GM21528 (cell line): ENCODE measurements around the gene TMTC2.
"Not testable (repeated sequence)": the region's sequence is repeated elsewhere in the genome, so short reads cannot be mapped to it uniquely, and the experiment has no call there.

Experiments
- ATAC-seq: cut with Tn5 transposase; IDR thresholded peaks from one replicate; pipeline ENCODE4 v1.9.1; 2021; ENCODE audit warnings: mild to moderate bottlenecking, moderate library complexity; ENCODE audit not compliant: unreplicated experiment, low FRiP score

The TMTC2 gene

GRCh38 chr12:83110424-83110823 is 423.7 kb downstream of the TMTC2 start:
- ATAC-seq = no peak

GRCh38 chr12:83113945-83114344 is 427.2 kb downstream of the TMTC2 start:
- ATAC-seq = no peak

- no peak for ATAC-seq
Measured at GRCh38 chr12:83114966-83115365, 428.3 kb downstream of the TMTC2 start.

- ATAC-seq = not testable (repeated sequence)
Measured at GRCh38 chr12:83117926-83118325, 431.2 kb downstream of the TMTC2 start.

GRCh38 chr12:83121897-83122622 is 435.4 kb downstream of the TMTC2 start:
- ATAC-seq = no peak

GRCh38 chr12:83122623-83122934 is 435.9 kb downstream of the TMTC2 start:
- ATAC-seq = no peak

GRCh38 chr12:83123039-83123438 is 436.3 kb downstream of the TMTC2 start:
- ATAC-seq = no peak

- ATAC-seq = no peak
Measured at GRCh38 chr12:83128540-83128939, 441.8 kb downstream of the TMTC2 start.

- ATAC-seq = no peak
Measured at GRCh38 chr12:83130178-83130577, 443.5 kb downstream of the TMTC2 start.

- ATAC-seq = no peak
Measured at GRCh38 chr12:83132360-83132759, 445.7 kb downstream of the TMTC2 start.

- no peak for ATAC-seq
Measured at GRCh38 chr12:83136411-83136810, 449.7 kb downstream of the TMTC2 start.

GRCh38 chr12:83140135-83140534 is 453.4 kb downstream of the TMTC2 start:
- no peak for ATAC-seq

GRCh38 chr12:83141460-83141994 is 454.8 kb downstream of the TMTC2 start:
- ATAC-seq = no peak

- ATAC-seq = no peak
Measured at GRCh38 chr12:83142914-83143313, 456.2 kb downstream of the TMTC2 start.

- ATAC-seq = no peak
Measured at GRCh38 chr12:83143950-83144349, 457.2 kb downstream of the TMTC2 start.

GRCh38 chr12:83145325-83145840 is 458.7 kb downstream of the TMTC2 start:
- no peak for ATAC-seq

- no peak for ATAC-seq
Measured at GRCh38 chr12:83147341-83147740, 460.6 kb downstream of the TMTC2 start.

GRCh38 chr12:83149987-83150386 is 463.3 kb downstream of the TMTC2 start:
- no peak for ATAC-seq

GRCh38 chr12:83150465-83151189 is 463.9 kb downstream of the TMTC2 start:
- no peak for ATAC-seq

GRCh38 chr12:83153177-83153576 is 466.5 kb downstream of the TMTC2 start:
- no peak for ATAC-seq

- no peak for ATAC-seq
Measured at GRCh38 chr12:83156815-83157214, 470.1 kb downstream of the TMTC2 start.

- ATAC-seq = no peak
Measured at GRCh38 chr12:83157604-83158003, 470.9 kb downstream of the TMTC2 start.
